ENCODE data around the gene FBXO24.

The FBXO24 gene

GRCh38 chr7:100626055-100626454 is 39.9 kb downstream of the FBXO24 start:
- no peak overlapping the region for H3K4me3 ChIP-seq (ENCODE audit: extremely low read depth, insufficient read depth, low read length, poor library complexity, severe bottlenecking)
- WGBS, 2 experiments (ENCODE audit: insufficient coverage in 2 of 2), result 50% methylated on average over 2 of the region's 3 CpGs; no CpG with 5 or more reads in 1 of the 2 experiments
- peaks cover under 1% of the 10 kb centered on the region for H3K36me3 ChIP-seq (ENCODE audit: control insufficient read depth, insufficient read depth, low read length)
- no peaks in the 10 kb centered on the region for H3K4me1 ChIP-seq (ENCODE audit: control insufficient read depth, insufficient read depth, low read length, poor library complexity, severe bottlenecking)
- H3K9me3 ChIP-seq (ENCODE audit: control insufficient read depth, low read length), result no peaks in the 10 kb centered on the region
- no peak overlapping the region for H3K27ac ChIP-seq (ENCODE audit: low read depth, low read length, severe bottlenecking)

- H3K4me1 ChIP-seq (ENCODE audit: control insufficient read depth, insufficient read depth, low read length, poor library complexity, severe bottlenecking), result no peaks in the 10 kb centered on the region
- no peaks in the 10 kb centered on the region for H3K9me3 ChIP-seq (ENCODE audit: control insufficient read depth, low read length)
- no peak overlapping the region for H3K27ac ChIP-seq (ENCODE audit: low read depth, low read length, severe bottlenecking)
- H3K36me3 ChIP-seq (ENCODE audit: control insufficient read depth, insufficient read depth, low read length), result no peaks in the 10 kb centered on the region
- peak overlapping the region; percentile 21 for H3K4me3 ChIP-seq (ENCODE audit: extremely low read depth, insufficient read depth, low read length, poor library complexity, severe bottlenecking)
- WGBS, 2 experiments (ENCODE audit: insufficient coverage in 2 of 2), result 8% methylated on average over 23 to 25 of the region's 37 CpGs
These were observed 40.6 kb downstream of the FBXO24 start for GRCh38 chr7:100626530-100627237.

GRCh38 chr7:100627238-100627549 is 41.1 kb downstream of the FBXO24 start:
- Histone ChIP-seq H3K4me1 (ENCODE audit: control insufficient read depth, insufficient read depth, low read length, poor library complexity, severe bottlenecking) (no peaks in the 10 kb centered on the region), H3K9me3 (ENCODE audit: control insufficient read depth, low read length) (no peaks in the 10 kb centered on the region), H3K4me3 (ENCODE audit: extremely low read depth, insufficient read depth, low read length, poor library complexity, severe bottlenecking) (no peak overlapping the region), H3K27ac (ENCODE audit: low read depth, low read length, severe bottlenecking) (no peak overlapping the region), H3K36me3 (ENCODE audit: control insufficient read depth, insufficient read depth, low read length) (no peaks in the 10 kb centered on the region)
- 92 to 95% methylated on average over 14 to 17 of the region's 21 CpGs for whole genome bisulfite sequencing, 2 experiments (ENCODE audit: insufficient coverage in 2 of 2)

GRCh38 chr7:100629117-100629716 is 43.1 kb downstream of the FBXO24 start:
- H3K4me1 ChIP-seq (ENCODE audit: control insufficient read depth, insufficient read depth, low read length, poor library complexity, severe bottlenecking), result peaks cover 3% of the 10 kb centered on the region
- no peak overlapping the region for H3K27ac ChIP-seq (ENCODE audit: low read depth, low read length, severe bottlenecking)
- WGBS, 2 experiments (ENCODE audit: insufficient coverage in 2 of 2), result 64 to 70% methylated on average over 9 to 10 of the region's 11 CpGs
- H3K4me3 ChIP-seq (ENCODE audit: extremely low read depth, insufficient read depth, low read length, poor library complexity, severe bottlenecking), result no peak overlapping the region
- no peaks in the 10 kb centered on the region for H3K36me3 ChIP-seq (ENCODE audit: control insufficient read depth, insufficient read depth, low read length)
- no peaks in the 10 kb centered on the region for H3K9me3 ChIP-seq (ENCODE audit: control insufficient read depth, low read length)

- Histone ChIP-seq H3K36me3 (ENCODE audit: control insufficient read depth, insufficient read depth, low read length) (no peaks in the 10 kb centered on the region), H3K27ac (ENCODE audit: low read depth, low read length, severe bottlenecking) (no peak overlapping the region), H3K4me3 (ENCODE audit: extremely low read depth, insufficient read depth, low read length, poor library complexity, severe bottlenecking) (no peak overlapping the region), H3K9me3 (ENCODE audit: control insufficient read depth, low read length) (no peaks in the 10 kb centered on the region), H3K4me1 (ENCODE audit: control insufficient read depth, insufficient read depth, low read length, poor library complexity, severe bottlenecking) (peaks cover 3% of the 10 kb centered on the region)
- WGBS, 2 experiments (ENCODE audit: insufficient coverage in 2 of 2), result 82 to 83% methylated on average over 4 of the region's 4 CpGs
These were observed 43.9 kb downstream of the FBXO24 start for GRCh38 chr7:100630066-100630465.

GRCh38 chr7:100632951-100633717 is 47.0 kb downstream of the FBXO24 start:
- peaks cover 3% of the 10 kb centered on the region for H3K4me1 ChIP-seq (ENCODE audit: control insufficient read depth, insufficient read depth, low read length, poor library complexity, severe bottlenecking)
- H3K9me3 ChIP-seq (ENCODE audit: control insufficient read depth, low read length), result no peaks in the 10 kb centered on the region
- WGBS, 2 experiments (ENCODE audit: insufficient coverage in 2 of 2), result 4 to 5% methylated on average over 28 to 46 of the region's 72 CpGs
- peak overlapping the region; percentile 39 for H3K4me3 ChIP-seq (ENCODE audit: extremely low read depth, insufficient read depth, low read length, poor library complexity, severe bottlenecking)
- no peaks in the 10 kb centered on the region for H3K36me3 ChIP-seq (ENCODE audit: control insufficient read depth, insufficient read depth, low read length)
- no peak overlapping the region for H3K27ac ChIP-seq (ENCODE audit: low read depth, low read length, severe bottlenecking)

GRCh38 chr7:100639995-100640516 is 53.9 kb downstream of the FBXO24 start:
- Histone ChIP-seq H3K4me1 (ENCODE audit: control insufficient read depth, insufficient read depth, low read length, poor library complexity, severe bottlenecking) (no peaks in the 10 kb centered on the region), H3K36me3 (ENCODE audit: control insufficient read depth, insufficient read depth, low read length) (no peaks in the 10 kb centered on the region), H3K9me3 (ENCODE audit: control insufficient read depth, low read length) (no peaks in the 10 kb centered on the region), H3K27ac (ENCODE audit: low read depth, low read length, severe bottlenecking) (no peak overlapping the region), H3K4me3 (ENCODE audit: extremely low read depth, insufficient read depth, low read length, poor library complexity, severe bottlenecking) (no peak overlapping the region)
- 80 to 84% methylated on average over 16 to 17 of the region's 17 CpGs for WGBS, 2 experiments (ENCODE audit: insufficient coverage in 2 of 2)

GRCh38 chr7:100640517-100641440 is 54.7 kb downstream of the FBXO24 start:
- Histone ChIP-seq H3K4me3 (ENCODE audit: extremely low read depth, insufficient read depth, low read length, poor library complexity, severe bottlenecking) (no peak overlapping the region), H3K36me3 (ENCODE audit: control insufficient read depth, insufficient read depth, low read length) (no peaks in the 10 kb centered on the region), H3K27ac (ENCODE audit: low read depth, low read length, severe bottlenecking) (no peak overlapping the region), H3K9me3 (ENCODE audit: control insufficient read depth, low read length) (no peaks in the 10 kb centered on the region), H3K4me1 (ENCODE audit: control insufficient read depth, insufficient read depth, low read length, poor library complexity, severe bottlenecking) (no peaks in the 10 kb centered on the region)
- 83 to 91% methylated on average over 8 to 14 of the region's 24 CpGs for WGBS, 2 experiments (ENCODE audit: insufficient coverage in 2 of 2)

GRCh38 chr7:100641463-100641859 is 55.3 kb downstream of the FBXO24 start, which contains the start of gene TFR2:
Gene TFR2, minus strand, starts transcription at chr7:100641552. Its CDS starts 43 bp downstream, at chr7:100641509.
- no peaks in the 10 kb centered on the region for H3K36me3 ChIP-seq (ENCODE audit: control insufficient read depth, insufficient read depth, low read length)
- no peak within 1 kb of the TSS for H3K27ac ChIP-seq (ENCODE audit: low read depth, low read length, severe bottlenecking)
- H3K9me3 ChIP-seq (ENCODE audit: control insufficient read depth, low read length), result no peaks in the 10 kb centered on the region
- no peaks in the 10 kb centered on the region for H3K4me1 ChIP-seq (ENCODE audit: control insufficient read depth, insufficient read depth, low read length, poor library complexity, severe bottlenecking)
- no peak within 1 kb of the TSS for H3K4me3 ChIP-seq (ENCODE audit: extremely low read depth, insufficient read depth, low read length, poor library complexity, severe bottlenecking)
- 87 to 94% methylated on average over 7 to 8 of the region's 10 CpGs for WGBS, 2 experiments (ENCODE audit: insufficient coverage in 2 of 2)
